Midbrain (tissue), 1 donor: ENCODE measurements around the gene AP2S1.
A peak's percentile ranks its signal among the peaks of the same experiment; 100 is the strongest.
"Not testable (repeated sequence)": the region's sequence is repeated elsewhere in the genome, so short reads cannot be mapped to it uniquely, and the experiment has no call there.

Experiments
- DNase-seq: peaks from one replicate; lab custom pipeline; 2025; lab: John Stamatoyannopoulos, UW

Gene AP2S1

GRCh38 chr19:46841458-46842083 is 9.1 kb downstream of the AP2S1 start:
- DNase-seq = no peak

- DNase-seq = peak; percentile 35
Observed at GRCh38 chr19:46840498-46840942, 10.1 kb downstream of the AP2S1 start.

- DNase-seq = no peak
Observed at GRCh38 chr19:46839752-46840497, 10.7 kb downstream of the AP2S1 start.

GRCh38 chr19:46838160-46838559 is 12.5 kb downstream of the AP2S1 start:
- DNase-seq = no peak

GRCh38 chr19:46834984-46835383 is 15.7 kb downstream of the AP2S1 start:
- no peak for DNase-seq

- no peak for DNase-seq
Observed at GRCh38 chr19:46834121-46834520, 16.5 kb downstream of the AP2S1 start.

GRCh38 chr19:46830864-46831263 is 19.8 kb downstream of the AP2S1 start:
- DNase-seq = no peak

GRCh38 chr19:46828484-46828883 is 22.2 kb downstream of the AP2S1 start:
- DNase-seq = no peak

- no peak for DNase-seq
Observed at GRCh38 chr19:46825731-46826055, 25.0 kb downstream of the AP2S1 start.

- DNase-seq = no peak
Observed at GRCh38 chr19:46824890-46825730, 25.5 kb downstream of the AP2S1 start.

GRCh38 chr19:46823049-46823448 is 27.6 kb downstream of the AP2S1 start:
- no peak for DNase-seq

- DNase-seq = not testable (repeated sequence)
Observed at GRCh38 chr19:46822410-46822787, 28.2 kb downstream of the AP2S1 start.

- DNase-seq = no peak
Observed at GRCh38 chr19:46821512-46822409, 28.9 kb downstream of the AP2S1 start.

- no peak for DNase-seq
Observed at GRCh38 chr19:46818812-46819211, 31.8 kb downstream of the AP2S1 start.

GRCh38 chr19:46815833-46816627 is 34.6 kb downstream of the AP2S1 start:
- DNase-seq = no peak

GRCh38 chr19:46813839-46814358 is 36.7 kb downstream of the AP2S1 start:
- no peak for DNase-seq

- no peak for DNase-seq
Observed at GRCh38 chr19:46812977-46813838, 37.4 kb downstream of the AP2S1 start.

GRCh38 chr19:46809534-46810272 is 40.9 kb downstream of the AP2S1 start:
- DNase-seq = no peak

GRCh38 chr19:46806656-46807055 is 44.0 kb downstream of the AP2S1 start:
- no peak for DNase-seq
